H1 (cell line): ENCODE data around the gene ACVR2A. TPM values are rescaled to one million over a fixed set of nuclear protein-coding genes. Genes with fewer than 3 reads are reported as not detected.

Experiments
- CTCF ChIA-PET: fragments of 300-600 bp; sonication (Branson Sonifier 250); formaldehyde crosslinking; loops from one replicate; lab custom pipeline; 2021; ENCODE audit not compliant: partially characterized antibody; lab: Charles Lee
- POLR2A ChIA-PET: fragments of 300-600 bp; sonication (Branson Sonifier 250); formaldehyde crosslinking; loops from one replicate; lab custom pipeline; 2021; ENCODE audit warnings: inconsistent platforms; ENCODE audit not compliant: partially characterized antibody; lab: Charles Lee
- DNase-seq, 2 experiments: peaks; one replicate each; pipeline versions ENCODE4 v3.0.0 to v3.0.0-alpha.2; 2010 to 2022; ENCODE audit warnings: low spot score in 2 of 2, low read depth in 1 of 2, mixed read lengths in 1 of 2
- FAIRE-seq: peaks from 2 replicates; lab custom pipeline; 2011; peaks lifted over from hg19 to GRCh38; lab: Jason Lieb, UNC
- H2AFZ ChIP-seq: 2 replicates; pipeline ENCODE4 v1.8.1; 2012; ENCODE audit warnings: low read length, inconsistent platforms
- H2AK5ac ChIP-seq: 2 replicates; pipeline ENCODE4 v1.6.1; 2013; ENCODE audit warnings: low read depth, low read length
- H2BK120ac ChIP-seq: replicated peaks from 2 replicates; pipeline ENCODE3; 2013; ENCODE audit warnings: low read depth, low read length, inconsistent platforms
- H2BK12ac ChIP-seq: 2 replicates; pipeline ENCODE4 v1.6.1; 2013; ENCODE audit warnings: low read depth, low read length
- H2BK15ac ChIP-seq: 2 replicates; pipeline ENCODE4 v1.6.1; 2013; ENCODE audit warnings: low read length
- H2BK20ac ChIP-seq: 2 replicates; pipeline ENCODE4 v1.6.1; 2013; ENCODE audit warnings: low read length
- H2BK5ac ChIP-seq: 2 replicates; pipeline ENCODE4 v1.6.1; 2013; ENCODE audit warnings: low read depth, low read length
- H3K14ac ChIP-seq: 2 replicates; pipeline ENCODE4 v1.6.1; 2013; ENCODE audit warnings: inconsistent platforms; ENCODE audit not compliant: insufficient read length
- H3K18ac ChIP-seq: 2 replicates; pipeline ENCODE4 v1.6.1; 2013; ENCODE audit warnings: low read length; ENCODE audit errors: extremely low read depth
- H3K23ac ChIP-seq: 2 replicates; pipeline ENCODE4 v1.6.1; 2013; ENCODE audit warnings: inconsistent platforms; ENCODE audit not compliant: insufficient read length
- H3K23me2 ChIP-seq: 2 replicates; pipeline ENCODE4 v1.6.1; 2013; ENCODE audit warnings: low read depth, low read length
- H3K27ac ChIP-seq: 2 replicates; pipeline ENCODE4 v1.6.1; 2011; ENCODE audit warnings: low read depth, low read length, inconsistent platforms
- H3K27me3 ChIP-seq, 4 experiments: replicated peaks in 1 of 4; 1 replicate in 1 of 4; 2 replicates in 3 of 4; pipeline versions ENCODE4 v1.6.1 to v1.8.1; 2011 to 2013; ENCODE audit warnings: low read length in 3 of 4, mild to moderate bottlenecking in 3 of 4, inconsistent platforms in 2 of 4, mixed read lengths in 2 of 4, moderate library complexity in 1 of 4; ENCODE audit not compliant: control insufficient read depth in 3 of 4, insufficient read depth in 3 of 4; ENCODE audit errors: extremely low read depth in 1 of 4
- H3K36me3 ChIP-seq, 4 experiments: 2 replicates each; pipeline versions ENCODE4 v1.6.1 to v1.8.1; 2011 to 2013; ENCODE audit warnings: mild to moderate bottlenecking in 4 of 4, low read length in 3 of 4, moderate library complexity in 2 of 4, control low read depth in 1 of 4, inconsistent platforms in 1 of 4; ENCODE audit not compliant: insufficient read depth in 4 of 4, control insufficient read depth in 2 of 4
- H3K4ac ChIP-seq: replicated peaks from 2 replicates; pipeline ENCODE3; 2013; ENCODE audit warnings: low read length, low read depth, mixed read lengths, inconsistent platforms; ENCODE audit not compliant: insufficient read length
- H3K4me1 ChIP-seq, 4 experiments: replicated peaks in 1 of 4; 1 replicate in 1 of 4; 2 replicates in 3 of 4; pipeline versions ENCODE4 v1.6.1 to v1.8.1; 2011 to 2013; ENCODE audit warnings: low read length in 3 of 4, inconsistent platforms in 2 of 4, mixed read lengths in 1 of 4; ENCODE audit not compliant: insufficient read depth in 4 of 4, control insufficient read depth in 3 of 4
- H3K4me2 ChIP-seq, 2 experiments: 2 replicates each; pipeline versions ENCODE4 v1.6.1 to v1.8.1; 2011 to 2013; ENCODE audit warnings: low read depth in 2 of 2, low read length in 2 of 2, control low read depth in 1 of 2, inconsistent platforms in 1 of 2, mild to moderate bottlenecking in 1 of 2; ENCODE audit not compliant: insufficient read depth in 1 of 2
- H3K4me3 ChIP-seq, 4 experiments: fragments of 200-600, 300-600 bp in 1 of 4; sonication (generic), shearing (Covaris generic), sonication (Bioruptor Twin) in 1 of 4; 2 replicates each; pipeline versions ENCODE4 v1.5.1 to v1.8.1; 2011 to 2016; ENCODE audit warnings: low read length in 4 of 4, low read depth in 3 of 4, control low read depth in 2 of 4, inconsistent platforms in 2 of 4, mild to moderate bottlenecking in 2 of 4, mixed read lengths in 1 of 4, moderate library complexity in 1 of 4; ENCODE audit not compliant: insufficient read depth in 2 of 4; ENCODE audit errors: extremely low read depth in 1 of 4
- H3K56ac ChIP-seq: replicated peaks from 2 replicates; pipeline ENCODE3; 2013; ENCODE audit warnings: low read depth, mild to moderate bottlenecking, mixed read lengths, low read length, inconsistent platforms; ENCODE audit not compliant: insufficient read length
- H3K79me1 ChIP-seq: 2 replicates; pipeline ENCODE4 v1.6.1; 2013; ENCODE audit warnings: low read depth, low read length, control low read depth
- H3K79me2 ChIP-seq, 2 experiments: 2 replicates each; pipeline versions ENCODE4 v1.6.1 to v1.8.1; 2012 to 2013; ENCODE audit warnings: low read length in 2 of 2, mild to moderate bottlenecking in 2 of 2, inconsistent platforms in 1 of 2; ENCODE audit not compliant: insufficient read depth in 2 of 2, control insufficient read depth in 1 of 2
- H3K9ac ChIP-seq, 4 experiments: replicated peaks in 1 of 4; 1 replicate in 1 of 4; 2 replicates in 3 of 4; pipeline versions ENCODE4 v1.6.1 to v1.8.1; 2011 to 2013; ENCODE audit warnings: low read depth in 3 of 4, low read length in 3 of 4, control low read depth in 2 of 4, mild to moderate bottlenecking in 2 of 4, moderate library complexity in 2 of 4, inconsistent platforms in 1 of 4; ENCODE audit errors: extremely low read depth in 1 of 4
- H3K9me3 ChIP-seq, 2 experiments: 2 replicates each; pipeline versions ENCODE4 v1.6.1 to v1.8.1; 2012 to 2013; ENCODE audit warnings: mild to moderate bottlenecking in 2 of 2, moderate library complexity in 2 of 2, control low read depth in 1 of 2, inconsistent platforms in 1 of 2, low read depth in 1 of 2, low read length in 1 of 2, mixed read lengths in 1 of 2; ENCODE audit not compliant: insufficient read depth in 2 of 2
- H4K20me1 ChIP-seq, 2 experiments: replicated peaks in 1 of 2; 2 replicates each; pipeline versions ENCODE3 to v1.8.1; 2011 to 2013; ENCODE audit warnings: inconsistent platforms in 2 of 2, low read length in 2 of 2, mild to moderate bottlenecking in 1 of 2; ENCODE audit not compliant: insufficient read depth in 2 of 2, control insufficient read depth in 1 of 2
- H4K5ac ChIP-seq: 2 replicates; pipeline ENCODE4 v1.6.1; 2013; ENCODE audit warnings: low read length, low read depth, mixed read lengths, inconsistent platforms; ENCODE audit not compliant: insufficient read length
- H4K8ac ChIP-seq: 2 replicates; pipeline ENCODE4 v1.8.0; 2013; ENCODE audit warnings: mild to moderate bottlenecking, moderate library complexity, low read length, inconsistent platforms; ENCODE audit not compliant: insufficient read depth; ENCODE audit errors: extremely low read depth
- H4K91ac ChIP-seq: replicated peaks from 2 replicates; pipeline ENCODE3; 2013; ENCODE audit warnings: low read length, mixed read lengths, inconsistent platforms; ENCODE audit not compliant: insufficient read length
- BCL11A ChIP-seq, 2 experiments: IDR thresholded peaks; one replicate each; pipeline ENCODE4 v1.6.1; 2011; ENCODE audit warnings: low read depth in 2 of 2, low read length in 2 of 2, mild to moderate bottlenecking in 2 of 2
- BRCA1 ChIP-seq: IDR thresholded peaks from 2 replicates; pipeline ENCODE4 v1.6.1; 2012; ENCODE audit warnings: low read depth, low read length, improper control_type of control experiment
- JUND ChIP-seq: IDR thresholded peaks from 2 replicates; pipeline ENCODE4 v1.6.1; 2011; ENCODE audit warnings: mild to moderate bottlenecking, improper control_type of control experiment, low read length
- PHF8 ChIP-seq: fragments of 200-600 bp; sonication (generic); conservative IDR thresholded peaks from 2 replicates; pipeline ENCODE4 v1.7.1; 2012; ENCODE audit warnings: low read depth, mild to moderate bottlenecking, inconsistent platforms, low read length, moderate library complexity
- polyA plus RNA-seq, 7 experiments: library from polyadenylated mRNA; depleted of rRNA in 3 of 7; stranded (reverse) in 5 of 7; unstranded in 2 of 7; fragments of >200 nt in 5 of 7; fragments of 200-250 nt in 2 of 7; gene quantifications; 1 replicate in 5 of 7; 2 replicates in 1 of 7; 4 replicates in 1 of 7; pipeline versions ENCODE4 v1.2.1 to v1.2.3, GENCODE V29; 2011 to 2013; ENCODE audit warnings: missing spikeins in 2 of 7, mixed read lengths in 2 of 7
- total RNA-seq: library from RNA; stranded (reverse); fragmentation: NEBNext Ultra II Directional; extraction: Animal tissue kit (Norgen Biotek cat#: 25700); gene quantifications from 2 replicates; pipeline ENCODE4 v1.2.1, GENCODE V29; 2021

The ACVR2A gene
- total and polyA plus RNA-seq, 2 of the 8 experiments (the other 6 are each of a cell fraction or from before 2014, with no cell fraction given) = 3.4 to 18.1 TPM

- H3K23me2 ChIP-seq = no peaks in the 10 kb centered on the region; the same call in 1 of the 2 replicates
- no peak overlapping the region for H3K4me2 ChIP-seq
- H3K27me3 ChIP-seq = no peaks in the 10 kb centered on the region
- no peaks in the 10 kb centered on the region for H3K79me1 ChIP-seq
- FAIRE-seq = no peak
- no peak overlapping the region for H3K23ac ChIP-seq
- H3K4me1 ChIP-seq = peaks cover 0 to 4% (median 0%) of the 10 kb centered on the region in 4 experiments; a peak in 1 of 7 replicates
- no peaks in the 10 kb centered on the region for H3K9me3 ChIP-seq
- no peak overlapping the region for H3K4ac ChIP-seq
- H3K79me2 ChIP-seq = peaks cover 0 to 94% of the 10 kb centered on the region in 2 experiments; a peak in 2 of 4 replicates
- H3K14ac ChIP-seq = no peak overlapping the region
- peaks cover 0 to 2% of the 10 kb centered on the region in 2 experiments for H4K20me1 ChIP-seq
- H2BK20ac ChIP-seq = no peak overlapping the region
- TF ChIP-seq PHF8 (no peak), JUND (no peak), BRCA1 (no peak), BCL11A (IDR thresholded peaks at IDR 0.05; ENCODE audit: low read depth in 2 of 2, low read length in 2 of 2) (no peak)
- TF ChIP-seq, all 59 proteins: peak for 0
- H2AFZ ChIP-seq = no peak overlapping the region
- no peak overlapping the region for H3K4me3 ChIP-seq
- no peak overlapping the region for H2BK120ac ChIP-seq
- no peak overlapping the region for H3K27ac ChIP-seq
- H4K91ac ChIP-seq = no peak overlapping the region
- ChIA-PET CTCF (interaction anchor here (0.6 to 0.8 kb wide), 2 partner anchors 25 to 426 kb away, joined by 3 read pairs; no protein-coding TSS in a partner anchor), POLR2A (no interaction called here)
- no peaks in the 10 kb centered on the region for H3K36me3 ChIP-seq
- DNase-seq = no peak
- H3K56ac ChIP-seq = no peak overlapping the region
- no peak overlapping the region for H2BK5ac ChIP-seq
- no peak overlapping the region for H2BK12ac ChIP-seq
- no peak overlapping the region for H4K5ac ChIP-seq
- no peak overlapping the region for H2BK15ac ChIP-seq
- H2AK5ac ChIP-seq = no peak overlapping the region
- no peak overlapping the region for H3K18ac ChIP-seq
- H3K9ac ChIP-seq = no peak overlapping the region
- H4K8ac ChIP-seq = no peak overlapping the region
Observed at GRCh38 chr2:147884830-147885229, 40.0 kb downstream of the ACVR2A start.
